GM12872 (cell line): ENCODE results near the gene COL6A5.

ENCODE experiments used
- CTCF ChIP-seq: IDR thresholded peaks from 3 replicates; pipeline ENCODE4 v1.5.1; 2011; ENCODE audit warnings: low read depth, mild to moderate bottlenecking, low read length, moderate library complexity; ENCODE audit not compliant: insufficient read depth

Gene COL6A5

GRCh38 chr3:130389743-130390478 is 44.4 kb downstream of the COL6A5 start:
- no peak for TF ChIP-seq CTCF

- no peak for TF ChIP-seq CTCF
These were observed 46.8 kb downstream of the COL6A5 start for GRCh38 chr3:130392266-130392665.

- no peak for TF ChIP-seq CTCF
These were observed 48.1 kb downstream of the COL6A5 start for GRCh38 chr3:130393594-130393993.

GRCh38 chr3:130395331-130395730 is 49.9 kb downstream of the COL6A5 start:
- TF ChIP-seq CTCF = no peak

GRCh38 chr3:130395916-130396315 is 50.4 kb downstream of the COL6A5 start:
- TF ChIP-seq CTCF = no peak

GRCh38 chr3:130404401-130404800 is 58.9 kb downstream of the COL6A5 start:
- TF ChIP-seq CTCF = no peak

- TF ChIP-seq CTCF = no peak
These were observed 60.5 kb downstream of the COL6A5 start for GRCh38 chr3:130405956-130406355.

GRCh38 chr3:130411320-130411719 is 65.8 kb downstream of the COL6A5 start:
- no peak for TF ChIP-seq CTCF
